Adrenal gland (tissue), 12 donors: ENCODE data around the gene CDHR1. TPM values are rescaled to one million over a fixed set of nuclear protein-coding genes. Genes with fewer than 3 reads are reported as not detected.
"Not testable (repeated sequence)": the region's sequence is repeated elsewhere in the genome, so short reads cannot be mapped to it uniquely, and the experiment has no call there.

Source experiments
- DNase-seq, 7 donors: peaks; one replicate each; pipeline ENCODE4 v3.0.0-alpha.2; 2019 to 2020
- H3K27ac ChIP-seq, 5 donors: fragments of 200-600 bp; sonication (generic) in 4 of 5; 1 replicate in 3 of 5; 2 replicates in 2 of 5; pipeline versions ENCODE4 v1.5.1 to v1.8.0; 2016 to 2020; ENCODE audit warnings: mild to moderate bottlenecking in 1 of 5
- H3K27me3 ChIP-seq: fragments of 200-600 bp; 2 replicates; pipeline ENCODE4 v1.8.0; 2021
- H3K36me3 ChIP-seq, 2 donors: fragments of 200-600 bp; replicated peaks in 1 of 2; 1 replicate in 1 of 2; 2 replicates in 1 of 2; pipeline versions ENCODE4 v1.5.1 to v1.8.0; 2018 to 2022
- H3K4me1 ChIP-seq, 2 donors: fragments of 200-600 bp; replicated peaks in 1 of 2; 1 replicate in 1 of 2; 2 replicates in 1 of 2; pipeline versions ENCODE4 v1.5.1 to v1.8.0; 2018 to 2021
- H3K4me3 ChIP-seq, 4 donors: fragments of 200-600 bp; sonication (generic) in 3 of 4; one replicate each; pipeline ENCODE4 v1.5.1; 2016 to 2018
- H3K9me3 ChIP-seq, 3 donors: fragments of 200-600 bp; sonication (generic) in 1 of 3; replicated peaks in 1 of 3; 1 replicate in 2 of 3; 2 replicates in 1 of 3; pipeline versions ENCODE4 v1.5.1 to v1.8.0; 2016 to 2021
- POLR2A ChIP-seq, 2 donors: fragments of 450-650 bp; IDR thresholded peaks; one replicate each; pipeline ENCODE4 v1.6.1; 2017; ENCODE audit warnings: antibody characterized with exemption in 2 of 2, mild to moderate bottlenecking in 2 of 2, moderate library complexity in 1 of 2
- WGBS, 4 donors: extraction: QIAGEN DNeasy Blood & Tissue Kit in 2 of 4; methylation state at CpG; one replicate each; pipeline versions ENCODE4 v1.1.5 to v1.1.7; 2013 to 2017; 5-methylcytosine and 5-hydroxymethylcytosine counted together
- intact Hi-C, 2 donors: fragments of 100-400 bp; cut with DNase I; formaldehyde crosslinking; loops; one replicate each; pipeline versions ENCODE4 v1.14.1 to v1.15.0; 2022 to 2023
- polyA plus RNA-seq, 3 donors: library from polyadenylated mRNA; stranded (reverse); fragments of 200-250 nt in 2 of 3; fragments of 350-450 nt in 1 of 3; fragmentation: Illumina TruSeq in 1 of 3; extraction: RNeasy Lipid Tissue Mini Kit (QIAGEN cat#74804) in 1 of 3; gene quantifications; one replicate each; pipeline ENCODE4 v1.2.3, GENCODE V29; 2013 to 2014
- total RNA-seq, 9 donors: library from RNA; depleted of rRNA in 4 of 9; stranded (reverse); fragments of >200 nt in 4 of 9; fragments of 120-200 nt in 1 of 9; fragmentation: NEBNext Ultra II Directional in 1 of 9; extraction: Animal tissue kit (Norgen Biotek cat#: 25700) in 1 of 9; gene quantifications; one replicate each; pipeline versions ENCODE4 v1.1.0 to v1.2.4, GENCODE V29; 2013 to 2023
- TF ChIP-seq, protein P1 (sequence below), 6 experiments: fragments of 450-650 bp in 4 of 6; fragments of 200-600 bp in 2 of 6; sonication (generic) in 1 of 6; IDR thresholded peaks; 1 replicate in 5 of 6; 2 replicates in 1 of 6; pipeline versions ENCODE4 v1.5.1 to v1.8.0; 2016 to 2021; ENCODE audit warnings: antibody characterized with exemption in 6 of 6, mild to moderate bottlenecking in 2 of 6, moderate library complexity in 1 of 6
- donor health status: healthy with polysubstance abuse.
- donor health status: Bipolar disorder and iron deficiency.
- donor health status: DM: yes; HTN: yes; CAD: no.
- donor health status: DM: no; HTN: no; CAD: no.
- donor health status: DM: no; HTN: no; CAD: no.
- donor health status: DM: yes; HTN: yes; CAD: no.

The CDHR1 gene
- total and polyA plus RNA-seq, 12 donors: 0.09 to 7.7 (median 0.47) TPM

DNA sequence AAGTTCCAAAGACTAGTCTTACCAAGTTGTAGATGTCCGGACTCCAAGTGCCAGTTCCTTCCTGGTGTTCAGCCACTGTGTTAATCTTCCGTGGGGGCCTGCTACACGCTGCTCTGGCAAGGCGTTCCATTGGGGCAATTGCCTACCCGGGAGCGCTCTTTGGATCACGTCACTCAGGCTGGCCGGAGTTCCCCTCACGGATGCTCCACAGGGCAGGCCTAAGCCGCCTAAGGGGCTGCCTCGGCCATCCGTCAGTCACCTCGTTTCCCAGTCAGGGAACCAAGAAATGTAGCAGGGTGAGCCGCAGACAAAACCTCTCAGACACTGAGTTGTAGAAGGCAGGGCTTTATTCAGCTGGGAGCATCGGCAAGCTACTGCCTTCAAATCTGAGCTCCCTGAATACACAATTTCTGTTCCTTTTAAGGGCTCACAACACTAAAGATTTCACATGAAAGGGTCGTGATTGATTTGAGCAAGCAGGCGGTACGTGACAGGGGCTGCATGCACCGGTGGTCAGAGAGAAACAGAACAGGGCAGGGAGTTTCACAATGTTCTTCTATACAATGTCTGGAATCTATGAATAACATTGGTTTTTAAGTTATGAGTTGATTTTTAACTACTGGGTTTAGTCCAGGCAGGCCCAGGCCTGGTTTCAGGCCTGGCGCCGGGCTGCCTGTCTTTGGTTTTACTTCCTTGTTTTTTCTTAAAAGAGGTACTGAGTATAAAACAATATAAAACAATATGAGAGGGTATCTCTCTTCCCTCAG is 22.5 kb upstream of the CDHR1 start:
- H3K36me3 ChIP-seq, H3K27ac ChIP-seq, intact Hi-C loops, H3K27me3 ChIP-seq, H3K9me3 ChIP-seq, H3K4me3 ChIP-seq, H3K4me1 ChIP-seq, DNase-seq: not testable (repeated sequence)
- WGBS, 4 donors: 82 to 85% (median 83%) methylated on average over 10 to 20 of the region's 21 CpGs

DNA sequence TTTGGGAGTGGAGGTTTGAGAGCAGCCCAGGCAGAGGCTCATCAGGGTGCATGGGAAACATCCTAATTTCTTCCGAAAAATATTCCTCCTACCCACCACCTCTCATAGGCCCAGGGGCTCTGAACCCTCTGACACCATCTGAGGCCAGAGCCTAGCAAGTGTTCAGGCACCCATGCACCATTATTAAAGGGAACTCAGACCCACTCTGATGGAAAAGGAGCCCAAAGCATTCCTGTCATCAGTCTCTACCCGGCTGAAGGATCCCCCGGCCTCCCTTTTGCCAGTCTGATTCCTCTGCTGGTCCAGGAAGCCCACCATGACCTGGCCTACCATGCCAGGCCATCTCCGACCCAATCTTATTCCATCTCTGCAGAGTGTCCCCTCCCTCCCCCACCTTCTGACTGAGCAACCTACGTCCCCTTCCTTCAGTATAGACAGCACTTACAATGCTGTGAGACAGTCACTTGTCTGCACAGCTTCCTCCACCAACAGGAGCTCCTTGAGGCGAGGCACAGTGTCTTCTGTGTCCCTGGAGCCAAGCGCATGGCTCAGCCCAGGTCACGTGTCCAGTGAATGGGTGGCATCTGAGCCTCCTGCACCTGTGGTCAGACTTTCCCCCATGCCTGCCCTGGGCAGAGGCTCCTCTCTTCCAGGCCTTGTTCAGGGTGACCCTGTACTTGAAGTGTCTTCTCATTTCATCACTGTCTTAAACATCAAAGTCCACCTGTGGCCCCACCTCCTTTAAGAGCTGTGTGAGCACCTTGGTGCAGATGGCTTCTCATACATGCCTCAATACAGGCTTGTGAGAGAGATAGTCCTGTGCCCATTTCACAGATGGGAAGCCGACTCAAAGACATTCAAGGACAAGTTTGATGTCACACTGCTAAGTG is 21.6 kb upstream of the CDHR1 start:
- H3K27ac ChIP-seq: no peak overlapping the region
- H3K27me3 ChIP-seq: no peaks in the 10 kb centered on the region
- intact Hi-C loops: no loop called here
- 84 to 91% (median 87%) methylated on average over 7 to 9 of the region's 9 CpGs for WGBS, 4 donors
- no peaks in the 10 kb centered on the region for H3K9me3 ChIP-seq
- H3K4me1 ChIP-seq: no peaks in the 10 kb centered on the region
- TF ChIP-seq, protein P1, sequence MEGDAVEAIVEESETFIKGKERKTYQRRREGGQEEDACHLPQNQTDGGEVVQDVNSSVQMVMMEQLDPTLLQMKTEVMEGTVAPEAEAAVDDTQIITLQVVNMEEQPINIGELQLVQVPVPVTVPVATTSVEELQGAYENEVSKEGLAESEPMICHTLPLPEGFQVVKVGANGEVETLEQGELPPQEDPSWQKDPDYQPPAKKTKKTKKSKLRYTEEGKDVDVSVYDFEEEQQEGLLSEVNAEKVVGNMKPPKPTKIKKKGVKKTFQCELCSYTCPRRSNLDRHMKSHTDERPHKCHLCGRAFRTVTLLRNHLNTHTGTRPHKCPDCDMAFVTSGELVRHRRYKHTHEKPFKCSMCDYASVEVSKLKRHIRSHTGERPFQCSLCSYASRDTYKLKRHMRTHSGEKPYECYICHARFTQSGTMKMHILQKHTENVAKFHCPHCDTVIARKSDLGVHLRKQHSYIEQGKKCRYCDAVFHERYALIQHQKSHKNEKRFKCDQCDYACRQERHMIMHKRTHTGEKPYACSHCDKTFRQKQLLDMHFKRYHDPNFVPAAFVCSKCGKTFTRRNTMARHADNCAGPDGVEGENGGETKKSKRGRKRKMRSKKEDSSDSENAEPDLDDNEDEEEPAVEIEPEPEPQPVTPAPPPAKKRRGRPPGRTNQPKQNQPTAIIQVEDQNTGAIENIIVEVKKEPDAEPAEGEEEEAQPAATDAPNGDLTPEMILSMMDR (IDR thresholded peaks at IDR 0.05): no peak
- TF ChIP-seq POLR2A (IDR thresholded peaks at IDR 0.05): no peak
- DNase-seq: peak in 1 of 7 donors; percentile 15
- no peak overlapping the region for H3K4me3 ChIP-seq
- no peaks in the 10 kb centered on the region for H3K36me3 ChIP-seq

DNA sequence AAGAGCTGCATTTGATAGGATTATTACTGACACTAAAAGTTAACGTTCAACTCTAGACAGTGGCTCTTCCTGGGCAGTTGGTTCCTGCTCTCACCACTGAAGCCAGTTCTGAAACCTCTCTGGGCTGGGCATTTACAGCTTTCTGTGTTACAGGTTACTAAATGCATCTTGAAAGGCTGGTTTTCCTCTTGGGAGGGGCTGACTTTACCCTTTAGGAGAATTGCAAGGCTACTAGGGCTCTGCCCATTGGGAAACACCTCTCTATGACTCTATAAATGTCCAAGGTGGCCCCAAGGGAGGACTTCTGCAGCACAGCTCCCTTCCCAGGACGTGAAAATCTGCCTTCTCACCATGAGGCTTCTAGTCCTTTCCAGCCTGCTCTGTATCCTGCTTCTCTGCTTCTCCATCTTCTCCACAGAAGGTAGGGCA is 20.8 kb upstream of the CDHR1 start, which contains the start of gene GPR15LG:
Gene GPR15LG (plus strand): TSS at position 301 of the 429 bp plus-strand sequence. CDS start 51 bp downstream, at position 352.
- peak in 1 of 7 donors; percentile 2 for DNase-seq
- intact Hi-C loops: no loop called here

DNA sequence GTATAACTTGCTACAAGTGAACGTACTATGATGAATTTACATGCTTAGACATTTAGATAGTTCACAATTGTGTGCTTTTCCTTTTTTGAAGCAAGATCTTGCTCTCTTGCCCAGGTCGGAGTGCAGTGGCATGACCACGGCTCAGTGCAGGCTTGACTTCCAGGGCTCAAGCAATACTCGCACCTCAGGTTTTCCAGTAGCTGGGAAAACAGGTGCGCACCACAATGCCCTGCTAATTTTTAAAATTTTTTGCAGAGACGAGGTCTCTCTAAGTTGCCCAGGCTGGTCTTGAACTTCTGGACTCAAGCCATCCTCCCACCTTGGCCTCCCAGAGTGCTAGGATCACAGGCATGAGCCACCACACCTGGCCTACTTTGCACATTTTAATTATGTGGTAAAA is 18.9 kb upstream of the CDHR1 start:
- no peaks in the 10 kb centered on the region for H3K4me1 ChIP-seq
- no peaks in the 10 kb centered on the region for H3K36me3 ChIP-seq
- DNase-seq: peak in 2 of 7 donors; percentile 5 to 14
- H3K9me3 ChIP-seq: no peaks in the 10 kb centered on the region
- no peak overlapping the region for H3K27ac ChIP-seq
- H3K4me3 ChIP-seq: no peak overlapping the region
- no peaks in the 10 kb centered on the region for H3K27me3 ChIP-seq
- intact Hi-C loops: no loop called here
- TF ChIP-seq POLR2A (IDR thresholded peaks at IDR 0.05): no peak
- TF ChIP-seq, protein P1 (IDR thresholded peaks at IDR 0.05): no peak
- WGBS, 4 donors: 84 to 88% (median 85%) methylated on average over 6 of the region's 6 CpGs

More for the DNA sequence above, 20.8 kb upstream of the CDHR1 start, which contains the start of gene GPR15LG:
- no peak within 1 kb of the TSS for H3K27ac ChIP-seq
- H3K4me1 ChIP-seq: no peaks in the 10 kb centered on the region
- no peaks in the 10 kb centered on the region for H3K9me3 ChIP-seq
- WGBS, 4 donors: 71 to 78% (median 76%) methylated on average over 2 of the region's 2 CpGs
- TF ChIP-seq, protein P1 (IDR thresholded peaks at IDR 0.05): no peak
- no peak for TF ChIP-seq POLR2A (IDR thresholded peaks at IDR 0.05)
- no peaks in the 10 kb centered on the region for H3K36me3 ChIP-seq
- no peaks in the 10 kb centered on the region for H3K27me3 ChIP-seq
- H3K4me3 ChIP-seq: no peak within 1 kb of the TSS
